ENCODE data around the gene ABCF1.

The ABCF1 gene

GRCh38 chr6:30618270-30618797 lies 47.1 kb downstream of the ABCF1 start:
- DNase-seq (ENCODE audit: low read depth in 2 of 3, low spot score in 2 of 3), result no peak

GRCh38 chr6:30619561-30619960 lies 48.3 kb downstream of the ABCF1 start:
- DNase-seq (ENCODE audit: low read depth in 2 of 3, low spot score in 2 of 3), result no peak

GRCh38 chr6:30625511-30625910 lies 54.3 kb downstream of the ABCF1 start:
- no peak for DNase-seq (ENCODE audit: low read depth in 2 of 3, low spot score in 2 of 3)

GRCh38 chr6:30626484-30627366 lies 55.5 kb downstream of the ABCF1 start, which contains the start of gene ATAT1:
ATAT1 (plus strand) TSS chr6:30626874.
- peak; percentile 66 to 77 (median 69) for DNase-seq (ENCODE audit: low read depth in 2 of 3, low spot score in 2 of 3)

GRCh38 chr6:30635834-30636233 lies 64.6 kb downstream of the ABCF1 start:
- no peak for DNase-seq (ENCODE audit: low read depth in 2 of 3, low spot score in 2 of 3)

- no peak for DNase-seq (ENCODE audit: low read depth in 2 of 3, low spot score in 2 of 3)
Measured at GRCh38 chr6:30640481-30640880, 69.2 kb downstream of the ABCF1 start.

GRCh38 chr6:30641048-30641447 lies 69.8 kb downstream of the ABCF1 start:
- DNase-seq (ENCODE audit: low read depth in 2 of 3, low spot score in 2 of 3), result no peak

Measured in activated CD8-positive, alpha-beta memory T cell treated with anti-CD3 and anti-CD28 coated beads for 48 hours (primary cell).